ENCODE measurements around the gene PWWP2A.
A peak's percentile ranks its signal among the peaks of the same experiment; 100 is the strongest.

DNA sequence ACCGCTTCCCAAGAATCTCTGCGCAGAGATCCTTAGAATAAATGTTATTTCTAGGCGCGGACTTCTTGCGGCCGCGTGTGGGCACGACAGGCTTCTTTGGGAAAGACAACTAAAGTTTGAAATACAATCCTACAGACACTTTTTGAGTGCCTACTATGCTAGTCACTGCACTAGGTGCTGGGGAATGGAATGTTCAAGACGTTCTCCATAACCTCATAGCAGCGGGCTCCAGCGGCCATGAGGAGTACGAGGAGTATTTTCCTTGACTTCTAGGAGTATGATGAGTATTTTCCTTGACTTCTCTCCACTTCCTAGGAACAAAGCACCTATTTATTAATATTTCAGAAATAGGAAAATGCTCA is 636 bp upstream of the PWWP2A start:
- TF ChIP-seq, protein P1, sequence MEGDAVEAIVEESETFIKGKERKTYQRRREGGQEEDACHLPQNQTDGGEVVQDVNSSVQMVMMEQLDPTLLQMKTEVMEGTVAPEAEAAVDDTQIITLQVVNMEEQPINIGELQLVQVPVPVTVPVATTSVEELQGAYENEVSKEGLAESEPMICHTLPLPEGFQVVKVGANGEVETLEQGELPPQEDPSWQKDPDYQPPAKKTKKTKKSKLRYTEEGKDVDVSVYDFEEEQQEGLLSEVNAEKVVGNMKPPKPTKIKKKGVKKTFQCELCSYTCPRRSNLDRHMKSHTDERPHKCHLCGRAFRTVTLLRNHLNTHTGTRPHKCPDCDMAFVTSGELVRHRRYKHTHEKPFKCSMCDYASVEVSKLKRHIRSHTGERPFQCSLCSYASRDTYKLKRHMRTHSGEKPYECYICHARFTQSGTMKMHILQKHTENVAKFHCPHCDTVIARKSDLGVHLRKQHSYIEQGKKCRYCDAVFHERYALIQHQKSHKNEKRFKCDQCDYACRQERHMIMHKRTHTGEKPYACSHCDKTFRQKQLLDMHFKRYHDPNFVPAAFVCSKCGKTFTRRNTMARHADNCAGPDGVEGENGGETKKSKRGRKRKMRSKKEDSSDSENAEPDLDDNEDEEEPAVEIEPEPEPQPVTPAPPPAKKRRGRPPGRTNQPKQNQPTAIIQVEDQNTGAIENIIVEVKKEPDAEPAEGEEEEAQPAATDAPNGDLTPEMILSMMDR (conservative IDR thresholded peaks at IDR 0.05; ENCODE audit: low read depth, low read length): peak; percentile 25; the same call in 1 of the 2 replicates
- TF ChIP-seq EZH2 (IDR thresholded peaks at IDR 0.05; ENCODE audit: low read length, unreplicated experiment): no peak

Data from PC-3 (cell line).